ENCODE measurements around the gene FAM124B. TPM values are rescaled to one million over a fixed set of nuclear protein-coding genes. Genes with fewer than 3 reads are reported as not detected.

FAM124B gene
- total RNA-seq, 1 experiment from 2014 or later, result 0.83 TPM

DNA sequence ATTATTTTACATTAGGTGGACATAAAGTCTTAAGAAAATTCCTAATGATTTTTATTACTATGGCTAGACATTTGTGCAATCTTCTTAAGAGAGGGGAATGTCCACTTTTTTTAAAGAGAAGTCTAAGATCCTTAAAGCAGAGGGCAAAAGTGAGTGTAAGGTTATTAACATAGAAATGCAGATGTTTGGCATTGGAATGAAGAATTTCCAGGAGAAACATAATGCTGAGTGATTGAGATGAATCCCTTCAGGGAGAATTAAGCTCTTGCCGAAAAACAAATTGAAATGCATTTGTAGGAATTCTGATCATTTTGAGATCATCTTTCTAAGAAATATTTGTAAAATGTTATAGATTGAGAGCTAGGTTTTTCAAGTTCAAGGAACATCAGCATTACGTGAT, 15.0 kb downstream of the FAM124B start:
- Histone ChIP-seq H2BK20ac (ENCODE audit: low read depth, low read length, poor library complexity, severe bottlenecking) (no peak overlapping the region), H3K79me2 (ENCODE audit: insufficient read depth, low read length) (no peaks in the 10 kb centered on the region), H2BK12ac (ENCODE audit: insufficient read length, low read depth, low read length) (no peak overlapping the region), H3K9me3 (ENCODE audit: control insufficient read depth, low read depth, low read length) (no peaks in the 10 kb centered on the region), H4K20me1 (ENCODE audit: control insufficient read depth, insufficient read depth, insufficient read length) (no peaks in the 10 kb centered on the region), H3T11ph (ENCODE audit: low read length) (no peak overlapping the region), H3K23ac (ENCODE audit: insufficient read length, low read depth, low read length) (no peak overlapping the region), H3K56ac (ENCODE audit: insufficient read length, low read depth, low read length) (no peak overlapping the region), H3K4ac (ENCODE audit: low read depth, low read length) (no peak overlapping the region), H3K9ac (ENCODE audit: extremely low read depth, insufficient read length, low read length) (no peak overlapping the region), H4K91ac (ENCODE audit: insufficient read length, low read depth, low read length) (no peak overlapping the region), H3K18ac (ENCODE audit: insufficient read length, low read depth, low read length) (no peak overlapping the region), H2AK5ac (ENCODE audit: insufficient read length, low read length) (no peak overlapping the region), H3K27me3 (ENCODE audit: insufficient read depth, low read length) (no peaks in the 10 kb centered on the region), H3K23me2 (ENCODE audit: insufficient read length, low read depth, low read length, poor library complexity, severe bottlenecking) (no peaks in the 10 kb centered on the region), H2AFZ (ENCODE audit: low read length) (no peak overlapping the region), H3K4me1 (ENCODE audit: insufficient read depth, low read length) (no peaks in the 10 kb centered on the region; the same call in 1 of the 2 replicates), H3K4me2 (ENCODE audit: insufficient read depth, insufficient read length, low read length) (no peak overlapping the region), H2BK5ac (ENCODE audit: insufficient read length, low read length) (no peak overlapping the region), H2BK15ac (ENCODE audit: low read depth, low read length) (no peak overlapping the region), H3K14ac (ENCODE audit: insufficient read depth, low read length) (no peak overlapping the region), H3K79me1 (ENCODE audit: insufficient read depth, low read depth, low read length, poor library complexity, severe bottlenecking) (no peaks in the 10 kb centered on the region), H3K27ac (ENCODE audit: insufficient read length, low read depth, low read length) (no peak overlapping the region), H4K8ac (replicated peaks; ENCODE audit: insufficient read length, low read depth, low read length) (no peak overlapping the region), H2BK120ac (ENCODE audit: low read depth, low read length, poor library complexity, severe bottlenecking) (no peak overlapping the region), H4K5ac (ENCODE audit: insufficient read length, low read depth, low read length) (no peak overlapping the region)
- no peaks in the 10 kb centered on the region; a peak in 1 of 7 replicates for H3K36me3 Mint-ChIP-seq (ENCODE audit: insufficient read depth in 1 of 3, low read depth in 3 of 3)
- no peaks in the 10 kb centered on the region for H3K9me3 Mint-ChIP-seq
- no peak overlapping the region for H3K27ac Mint-ChIP-seq
- TF ChIP-seq, protein P1, sequence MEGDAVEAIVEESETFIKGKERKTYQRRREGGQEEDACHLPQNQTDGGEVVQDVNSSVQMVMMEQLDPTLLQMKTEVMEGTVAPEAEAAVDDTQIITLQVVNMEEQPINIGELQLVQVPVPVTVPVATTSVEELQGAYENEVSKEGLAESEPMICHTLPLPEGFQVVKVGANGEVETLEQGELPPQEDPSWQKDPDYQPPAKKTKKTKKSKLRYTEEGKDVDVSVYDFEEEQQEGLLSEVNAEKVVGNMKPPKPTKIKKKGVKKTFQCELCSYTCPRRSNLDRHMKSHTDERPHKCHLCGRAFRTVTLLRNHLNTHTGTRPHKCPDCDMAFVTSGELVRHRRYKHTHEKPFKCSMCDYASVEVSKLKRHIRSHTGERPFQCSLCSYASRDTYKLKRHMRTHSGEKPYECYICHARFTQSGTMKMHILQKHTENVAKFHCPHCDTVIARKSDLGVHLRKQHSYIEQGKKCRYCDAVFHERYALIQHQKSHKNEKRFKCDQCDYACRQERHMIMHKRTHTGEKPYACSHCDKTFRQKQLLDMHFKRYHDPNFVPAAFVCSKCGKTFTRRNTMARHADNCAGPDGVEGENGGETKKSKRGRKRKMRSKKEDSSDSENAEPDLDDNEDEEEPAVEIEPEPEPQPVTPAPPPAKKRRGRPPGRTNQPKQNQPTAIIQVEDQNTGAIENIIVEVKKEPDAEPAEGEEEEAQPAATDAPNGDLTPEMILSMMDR (conservative IDR thresholded peaks at IDR 0.05), result no peak
- H3K4me3 Mint-ChIP-seq, result no peak overlapping the region
- H3K27me3 Mint-ChIP-seq (ENCODE audit: low read depth), result no peaks in the 10 kb centered on the region
- no peak for DNase-seq
- peaks cover 7 to 14% of the 10 kb centered on the region in 2 experiments for H3K4me1 Mint-ChIP-seq
- WGBS (ENCODE audit: extremely low coverage, insufficient read length, low lambda C conversion rate), result no CpG with 5 or more reads among the region's 2 CpGs
